Medulla oblongata (tissue), 1 donor: ENCODE measurements around the gene PRRG2.

Experiments used
- DNase-seq: peaks from one replicate; pipeline ENCODE4 v3.0.0-alpha.2; 2015; ENCODE audit errors: extremely low spot score

Gene PRRG2

DNA sequence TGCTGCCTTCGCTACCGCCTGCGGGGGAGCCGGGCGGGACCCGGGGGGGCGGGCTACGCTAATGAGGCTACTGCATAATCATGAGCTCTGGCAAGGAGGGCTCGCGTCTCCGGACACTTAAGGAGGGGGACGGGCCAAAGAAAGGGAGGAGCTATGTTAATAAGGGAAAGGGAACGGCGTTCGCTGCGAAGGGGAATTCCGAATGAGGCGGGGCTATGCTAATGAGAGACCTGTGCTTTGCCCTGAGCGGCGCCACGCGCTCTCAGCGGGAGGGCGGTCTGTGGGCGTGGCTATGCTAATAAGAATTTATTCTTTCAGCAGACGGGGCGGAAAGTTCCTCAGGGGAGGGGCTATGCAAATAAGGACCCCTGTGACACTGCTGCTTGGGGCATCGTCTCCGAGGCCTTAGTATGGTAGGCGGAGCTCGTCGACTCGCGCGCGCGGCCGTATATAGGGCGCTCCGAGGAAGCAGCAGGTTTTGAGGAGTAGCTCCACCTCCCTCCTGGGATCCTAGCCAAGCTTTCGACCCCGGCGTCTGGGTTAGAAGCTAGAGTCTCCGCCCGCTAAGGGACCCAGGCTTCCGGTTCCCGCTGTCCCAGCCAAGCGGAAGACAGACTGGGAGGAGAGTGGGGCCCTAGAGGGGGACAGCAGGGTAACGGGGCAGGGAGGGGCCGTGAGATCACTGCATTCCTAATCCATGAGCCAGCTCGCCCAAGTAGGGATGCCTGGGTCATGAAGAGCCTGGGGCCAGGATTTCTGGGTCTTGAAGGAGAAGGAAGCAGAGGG, 59.2 kb downstream of the PRRG2 start, which contains the start of gene RRAS:
RRAS (minus strand) TSS at position 31 of the 786 bp plus-strand sequence. CDS start 45 bp downstream, outside the sequence.
- peak; percentile 100 for DNase-seq
